Erythroblast (primary cell): ENCODE measurements around the gene CACNA1A.

Experiments used
- DNase-seq, 2 experiments: peaks; one replicate each; lab custom pipeline; 2025; lab: John Stamatoyannopoulos, UW
- GATA1 ChIP-seq: IDR thresholded peaks from 2 replicates; pipeline ENCODE4 v1.6.1; 2011; ENCODE audit warnings: low read depth, mild to moderate bottlenecking, control low read depth, low read length, moderate library complexity
- POLR2A ChIP-seq: IDR thresholded peaks from 2 replicates; pipeline ENCODE4 v1.6.1; 2011; ENCODE audit warnings: mild to moderate bottlenecking, low read length

The CACNA1A gene

GRCh38 chr19:13309864-13310263 is 196.4 kb downstream of the CACNA1A start:
- no peak for DNase-seq
- TF ChIP-seq GATA1 (no peak), POLR2A (no peak)

- DNase-seq, result no peak
- TF ChIP-seq POLR2A (no peak), GATA1 (no peak)
Observed at GRCh38 chr19:13303381-13304129, 202.7 kb downstream of the CACNA1A start.

GRCh38 chr19:13302526-13303270 is 203.6 kb downstream of the CACNA1A start:
- no peak for TF ChIP-seq GATA1
- no peak for TF ChIP-seq POLR2A
- no peak for DNase-seq

- DNase-seq, result no peak
Observed at GRCh38 chr19:13301627-13302334, 204.5 kb downstream of the CACNA1A start.

GRCh38 chr19:13300421-13301030 is 205.8 kb downstream of the CACNA1A start:
- no peak for DNase-seq
- TF ChIP-seq GATA1 (no peak), POLR2A (no peak)

More at GRCh38 chr19:13301627-13302334, 204.5 kb downstream of the CACNA1A start:
- TF ChIP-seq POLR2A (no peak), GATA1 (no peak)

- TF ChIP-seq GATA1 (no peak), POLR2A (no peak)
- DNase-seq, result no peak
Observed at GRCh38 chr19:13299838-13300237, 206.4 kb downstream of the CACNA1A start.

- no peak for DNase-seq
- TF ChIP-seq GATA1, result no peak
- TF ChIP-seq POLR2A, result no peak
Observed at GRCh38 chr19:13298565-13299481, 207.5 kb downstream of the CACNA1A start.

GRCh38 chr19:13297023-13297422 is 209.3 kb downstream of the CACNA1A start:
- no peak for DNase-seq
- no peak for TF ChIP-seq GATA1
- TF ChIP-seq POLR2A, result no peak

- TF ChIP-seq GATA1 (no peak), POLR2A (no peak)
Observed at GRCh38 chr19:13294812-13295567, 211.3 kb downstream of the CACNA1A start.

GRCh38 chr19:13291913-13292312 is 214.4 kb downstream of the CACNA1A start:
- TF ChIP-seq GATA1, result no peak
- TF ChIP-seq POLR2A, result no peak
- no peak for DNase-seq

More at GRCh38 chr19:13294812-13295567, 211.3 kb downstream of the CACNA1A start:
- no peak for DNase-seq

- no peak for TF ChIP-seq GATA1
- TF ChIP-seq POLR2A, result no peak
Observed at GRCh38 chr19:13290741-13291140, 215.5 kb downstream of the CACNA1A start.

GRCh38 chr19:13289295-13289694 is 217.0 kb downstream of the CACNA1A start:
- DNase-seq, result no peak
- TF ChIP-seq POLR2A, result no peak
- no peak for TF ChIP-seq GATA1

More at GRCh38 chr19:13290741-13291140, 215.5 kb downstream of the CACNA1A start:
- DNase-seq, result no peak
